Upper lobe of left lung (tissue), 6 donors: ENCODE measurements around the gene KLF15. TPM values are rescaled to one million over a fixed set of nuclear protein-coding genes. Genes with fewer than 3 reads are reported as not detected.

Experiments used
- ATAC-seq, 2 donors: fragments of 200-7000 bp; cut with Tn5 transposase; one replicate each; pipeline ENCODE4 v1.9.1; 2022; ENCODE audit warnings: mild to moderate bottlenecking in 2 of 2, moderate library complexity in 2 of 2; ENCODE audit not compliant: low FRiP score in 2 of 2
- DNase-seq, 2 donors: peaks; one replicate each; pipeline ENCODE4 v3.0.0-alpha.2; 2019 to 2020
- H3K27ac ChIP-seq, 4 donors: fragments of 200-600 bp; sonication (generic); one replicate each; pipeline ENCODE4 v1.5.1; 2016 to 2019
- H3K27me3 ChIP-seq, 4 donors: fragments of 200-600 bp; sonication (generic); one replicate each; pipeline ENCODE4 v1.5.1; 2017 to 2019
- H3K36me3 ChIP-seq, 4 donors: fragments of 200-600 bp; sonication (generic); one replicate each; pipeline ENCODE4 v1.5.1; 2016 to 2019
- H3K4me1 ChIP-seq, 4 donors: fragments of 200-600 bp; sonication (generic); one replicate each; pipeline ENCODE4 v1.5.1; 2018 to 2019
- H3K4me3 ChIP-seq, 4 donors: fragments of 200-600 bp; sonication (generic); one replicate each; pipeline ENCODE4 v1.5.1; 2017 to 2019; ENCODE audit warnings: mild to moderate bottlenecking in 2 of 4, moderate library complexity in 1 of 4
- H3K9me3 ChIP-seq, 4 donors: fragments of 200-600 bp; sonication (generic); one replicate each; pipeline ENCODE4 v1.5.1; 2018 to 2019
- EP300 ChIP-seq, 4 donors: sonication (generic); formaldehyde crosslinking; IDR thresholded peaks; one replicate each; pipeline ENCODE4 v1.5.1; 2017; ENCODE audit warnings: antibody characterized with exemption in 4 of 4, control low read depth in 2 of 4
- POLR2A ChIP-seq, 4 donors: fragments of 450-650 bp; IDR thresholded peaks; one replicate each; pipeline ENCODE4 v1.5.1; 2016 to 2017; ENCODE audit warnings: antibody characterized with exemption in 4 of 4, mild to moderate bottlenecking in 2 of 4
- POLR2AphosphoS5 ChIP-seq, 2 donors: sonication (generic); formaldehyde crosslinking; IDR thresholded peaks; one replicate each; pipeline ENCODE4 v1.5.1; 2017; ENCODE audit warnings: antibody characterized with exemption in 2 of 2
- WGBS, 2 donors: methylation state at CpG; one replicate each; pipeline ENCODE4 v1.1.5; 2017 to 2018; 5-methylcytosine and 5-hydroxymethylcytosine counted together
- total RNA-seq, 6 donors: library from RNA; depleted of rRNA in 4 of 6; stranded (reverse); fragments of >200 nt in 4 of 6; gene quantifications; one replicate each; pipeline versions ENCODE4 v1.1.0 to v1.2.1, GENCODE V29; 2016 to 2021
- TF ChIP-seq, protein P1 (sequence below), 6 experiments: fragments of 450-650 bp in 4 of 6; fragments of 200-600 bp in 2 of 6; sonication (generic) in 2 of 6; IDR thresholded peaks; one replicate each; pipeline ENCODE4 v1.5.1; 2016 to 2019; ENCODE audit warnings: antibody characterized with exemption in 6 of 6
- donor health status: DM: no; HTN: no; CAD: no; lungs with moderate emphysema.
- donor health status: DM: no; HTN: yes; CAD: no; lungs with severe emphysema.

Gene KLF15
- total RNA-seq, 6 donors from 2014 or later, result 21.6 to 52.4 (median 38.3) TPM

DNA sequence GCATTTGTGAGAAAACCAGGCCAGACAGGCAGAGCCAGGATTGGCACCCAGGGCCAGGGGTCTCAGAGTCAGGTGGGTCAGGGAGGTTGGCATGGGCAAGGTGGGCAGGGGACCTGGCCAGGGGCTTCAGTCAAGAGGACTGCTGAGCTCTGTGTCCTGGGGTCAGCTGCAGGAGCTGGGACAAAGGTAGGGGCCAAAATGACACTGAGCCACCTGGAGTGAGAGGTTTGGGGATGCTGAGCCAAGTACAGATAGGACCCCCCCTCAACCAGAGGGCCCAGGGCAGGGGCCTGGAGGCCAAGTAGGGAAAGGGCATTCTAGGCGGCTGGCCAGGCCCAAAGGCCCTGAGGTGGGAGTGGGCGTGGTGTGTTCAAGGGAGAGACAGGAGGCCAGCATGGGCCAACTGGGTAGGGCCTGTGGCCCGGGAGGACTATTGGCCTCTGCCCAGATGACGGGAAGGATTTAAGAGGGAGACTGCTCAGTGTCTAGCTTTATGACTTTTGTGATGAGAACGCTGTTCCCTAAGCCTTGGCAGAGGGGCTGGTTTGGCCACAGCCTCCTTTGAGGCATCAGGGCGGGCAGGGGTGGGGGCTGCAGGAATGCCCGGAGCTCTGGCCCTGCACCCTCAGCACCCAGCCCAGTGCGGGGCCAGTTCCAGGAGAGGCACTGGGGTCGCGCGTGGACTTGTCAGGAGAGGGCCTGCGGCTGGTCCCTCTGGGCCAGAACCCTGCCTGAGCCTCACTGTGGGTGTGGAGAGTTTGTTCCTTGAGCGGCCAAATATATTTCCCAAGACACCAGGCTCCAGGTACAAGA, 40.6 kb upstream of the KLF15 start:
- DNase-seq, result no peak

GRCh38 chr3:126396536-126396935, 39.3 kb upstream of the KLF15 start:
- H3K4me3 ChIP-seq, result no peak overlapping the region
- no peaks in the 10 kb centered on the region for H3K36me3 ChIP-seq
- peaks cover 0 to 8% (median 5%) of the 10 kb centered on the region in 4 donors for H3K4me1 ChIP-seq
- no peaks in the 10 kb centered on the region for H3K9me3 ChIP-seq
- WGBS, 2 donors, result 67 to 94% methylated on average over 3 to 5 of the region's 5 CpGs
- no peak for ATAC-seq
- no peak for TF ChIP-seq POLR2AphosphoS5 (IDR thresholded peaks at IDR 0.05)
- no peak for TF ChIP-seq POLR2A (IDR thresholded peaks at IDR 0.05)
- TF ChIP-seq, protein P1, sequence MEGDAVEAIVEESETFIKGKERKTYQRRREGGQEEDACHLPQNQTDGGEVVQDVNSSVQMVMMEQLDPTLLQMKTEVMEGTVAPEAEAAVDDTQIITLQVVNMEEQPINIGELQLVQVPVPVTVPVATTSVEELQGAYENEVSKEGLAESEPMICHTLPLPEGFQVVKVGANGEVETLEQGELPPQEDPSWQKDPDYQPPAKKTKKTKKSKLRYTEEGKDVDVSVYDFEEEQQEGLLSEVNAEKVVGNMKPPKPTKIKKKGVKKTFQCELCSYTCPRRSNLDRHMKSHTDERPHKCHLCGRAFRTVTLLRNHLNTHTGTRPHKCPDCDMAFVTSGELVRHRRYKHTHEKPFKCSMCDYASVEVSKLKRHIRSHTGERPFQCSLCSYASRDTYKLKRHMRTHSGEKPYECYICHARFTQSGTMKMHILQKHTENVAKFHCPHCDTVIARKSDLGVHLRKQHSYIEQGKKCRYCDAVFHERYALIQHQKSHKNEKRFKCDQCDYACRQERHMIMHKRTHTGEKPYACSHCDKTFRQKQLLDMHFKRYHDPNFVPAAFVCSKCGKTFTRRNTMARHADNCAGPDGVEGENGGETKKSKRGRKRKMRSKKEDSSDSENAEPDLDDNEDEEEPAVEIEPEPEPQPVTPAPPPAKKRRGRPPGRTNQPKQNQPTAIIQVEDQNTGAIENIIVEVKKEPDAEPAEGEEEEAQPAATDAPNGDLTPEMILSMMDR (IDR thresholded peaks at IDR 0.05), result no peak
- no peak for TF ChIP-seq EP300 (IDR thresholded peaks at IDR 0.05)
- peaks cover 0 to 8% (median 3%) of the 10 kb centered on the region in 4 donors for H3K27me3 ChIP-seq
- DNase-seq, result no peak
- no peak overlapping the region for H3K27ac ChIP-seq

More for the DNA sequence above, 40.6 kb upstream of the KLF15 start:
- Histone ChIP-seq H3K27ac (no peak overlapping the region), H3K36me3 (no peaks in the 10 kb centered on the region), H3K4me3 (no peak overlapping the region), H3K4me1 (peaks cover 0 to 8% (median 5%) of the 10 kb centered on the region in 4 donors), H3K9me3 (no peaks in the 10 kb centered on the region), H3K27me3 (peaks cover 0 to 8% (median 3%) of the 10 kb centered on the region in 4 donors)
- TF ChIP-seq EP300 (IDR thresholded peaks at IDR 0.05) (no peak), POLR2AphosphoS5 (IDR thresholded peaks at IDR 0.05) (no peak), POLR2A (IDR thresholded peaks at IDR 0.05) (no peak)
- TF ChIP-seq, protein P1 (IDR thresholded peaks at IDR 0.05), result no peak
- ATAC-seq, result no peak
- 83 to 93% methylated on average over 6 to 12 of the region's 13 CpGs for WGBS, 2 donors

DNA sequence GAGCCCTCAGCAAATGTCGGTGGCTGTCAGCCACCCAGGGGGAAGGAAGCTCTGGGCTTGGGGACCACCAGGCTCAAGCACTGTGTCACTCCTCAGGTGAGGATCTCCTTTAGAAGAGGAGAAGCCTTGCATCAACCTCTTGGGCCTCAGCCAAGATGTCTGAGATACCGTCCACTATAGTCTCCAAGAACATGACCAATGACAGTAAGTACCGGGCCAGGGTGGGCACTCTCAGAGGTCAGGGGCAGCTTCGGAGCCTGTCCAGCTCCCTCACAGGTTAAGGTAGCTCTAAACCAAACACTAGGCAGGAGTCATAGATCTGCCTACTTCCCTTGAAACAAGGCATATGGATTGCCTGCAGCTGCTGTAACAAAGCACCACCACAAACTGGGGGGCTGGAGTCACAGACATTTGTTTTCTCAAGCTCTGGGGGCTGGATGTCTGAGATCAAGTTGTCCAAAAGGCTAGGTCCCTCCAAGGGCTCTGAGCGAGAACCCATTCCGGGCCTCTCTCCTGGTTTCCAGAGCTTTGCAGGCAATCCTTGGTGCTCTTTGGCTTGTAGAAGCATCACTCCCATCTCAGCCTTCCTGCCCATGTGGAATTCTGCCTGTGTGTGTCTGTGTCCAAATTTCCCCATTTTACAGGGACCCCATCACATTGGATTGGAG, 38.8 kb upstream of the KLF15 start:
- DNase-seq, result no peak
- no peak for ATAC-seq
- Histone ChIP-seq H3K4me1 (peaks cover 0 to 8% (median 5%) of the 10 kb centered on the region in 4 donors), H3K27ac (no peak overlapping the region), H3K9me3 (no peaks in the 10 kb centered on the region), H3K27me3 (peaks cover 0 to 8% (median 3%) of the 10 kb centered on the region in 4 donors), H3K4me3 (no peak overlapping the region), H3K36me3 (no peaks in the 10 kb centered on the region)
- TF ChIP-seq POLR2A (IDR thresholded peaks at IDR 0.05), result no peak
- no peak for TF ChIP-seq POLR2AphosphoS5 (IDR thresholded peaks at IDR 0.05)
- TF ChIP-seq, protein P1 (IDR thresholded peaks at IDR 0.05), result no peak
- 96 to 100% methylated on average over 2 to 6 of the region's 6 CpGs for WGBS, 2 donors

DNA sequence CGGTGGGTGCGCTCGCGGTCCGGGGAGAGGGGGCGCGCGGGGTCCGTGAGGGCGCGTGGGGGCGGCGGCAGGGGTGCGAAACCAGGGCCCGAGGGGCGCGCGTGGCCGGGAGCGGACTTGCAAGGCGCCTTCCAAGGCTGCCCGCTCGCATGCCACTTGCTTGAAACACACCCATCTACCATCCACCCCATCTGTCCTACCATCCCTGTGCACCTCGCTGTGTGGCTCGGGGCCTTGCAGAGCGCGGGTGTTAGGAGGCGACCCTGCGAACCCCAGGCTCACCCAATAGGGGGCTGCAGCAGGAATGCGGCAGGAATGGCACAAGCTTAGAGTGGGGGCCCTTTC, 37.7 kb upstream of the KLF15 start:
- DNase-seq, result no peak
- Histone ChIP-seq H3K9me3 (no peaks in the 10 kb centered on the region), H3K4me3 (peak overlapping the region in 3 of 4 donors; percentile 24 to 38 (median 33)), H3K27me3 (peaks cover 0 to 8% (median 3%) of the 10 kb centered on the region in 4 donors), H3K27ac (no peak overlapping the region), H3K4me1 (peaks cover 0 to 8% (median 5%) of the 10 kb centered on the region in 4 donors), H3K36me3 (no peaks in the 10 kb centered on the region)
- TF ChIP-seq POLR2AphosphoS5 (IDR thresholded peaks at IDR 0.05), result no peak
- TF ChIP-seq POLR2A (IDR thresholded peaks at IDR 0.05), result no peak
- TF ChIP-seq, protein P1 (IDR thresholded peaks at IDR 0.05), result no peak
- no peak for TF ChIP-seq EP300 (IDR thresholded peaks at IDR 0.05)
- ATAC-seq, result no peak
- 10 to 36% methylated on average over 9 to 16 of the region's 30 CpGs for WGBS, 2 donors
